Measurements from ENCODE around the gene C6orf62. TPM values are rescaled to one million over a fixed set of nuclear protein-coding genes. Genes with fewer than 3 reads are reported as not detected.

The C6orf62 gene
- total and polyA plus RNA-seq, 11 donors, result 20.8 to 92.8 (median 40.7) TPM

- Histone ChIP-seq H3K4me3 (no peak overlapping the region), H3K4me1 (no peaks in the 10 kb centered on the region), H3K9me3 (no peaks in the 10 kb centered on the region), H3K36me3 (no peaks in the 10 kb centered on the region), H3K27ac (no peak overlapping the region), H3K27me3 (no peaks in the 10 kb centered on the region)
- 50 to 57% (median 54%) methylated on average over 3 of the region's 3 CpGs for WGBS, 4 donors
- ATAC-seq, result no peak
- intact Hi-C loops (cut with DNase I), result loop anchor here in 4 of 10 donors (5.0 to 10.0 kb wide), 4 partner anchors 179 to 329 kb away; no protein-coding TSS in a partner anchor
- no peak for DNase-seq
- no peak for TF ChIP-seq POLR2A (IDR thresholded peaks at IDR 0.05)
- no peak for TF ChIP-seq CTCF (IDR thresholded peaks at IDR 0.05)
These were observed 44.6 kb upstream of the C6orf62 start for GRCh38 chr6:24763578-24763977.

DNA sequence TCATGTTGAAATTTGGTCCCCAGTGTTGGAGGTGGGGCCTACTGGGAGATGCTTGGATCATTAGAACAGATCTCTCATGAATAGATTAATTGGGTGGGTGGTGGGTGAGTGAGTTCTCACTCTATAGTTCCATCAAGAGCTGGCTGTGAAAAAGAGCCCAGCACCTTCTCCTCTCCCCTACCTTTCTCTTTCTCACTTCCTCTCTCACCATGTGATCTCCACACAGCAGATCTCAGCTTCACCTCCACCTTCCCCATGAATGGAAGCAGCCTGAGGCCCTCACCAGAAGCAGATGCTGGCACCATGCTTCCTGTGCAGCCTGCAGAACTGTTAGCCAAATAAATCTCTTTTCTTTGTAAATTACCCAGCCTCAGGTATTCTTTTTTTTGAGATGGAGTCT lies 42.9 kb upstream of the C6orf62 start:
- intact Hi-C loops (cut with DNase I), result loop anchor here in 4 of 10 donors (5.0 to 10.0 kb wide), 4 partner anchors 177 to 327 kb away; no protein-coding TSS in a partner anchor
- Histone ChIP-seq H3K27ac (no peak overlapping the region), H3K4me1 (peaks cover 0 to 8% (median 0%) of the 10 kb centered on the region in 12 donors), H3K4me3 (no peak overlapping the region), H3K9me3 (no peaks in the 10 kb centered on the region), H3K36me3 (no peaks in the 10 kb centered on the region), H3K27me3 (no peaks in the 10 kb centered on the region)
- no peak for DNase-seq
- no peak for TF ChIP-seq CTCF (IDR thresholded peaks at IDR 0.05)
- no peak for TF ChIP-seq POLR2A (IDR thresholded peaks at IDR 0.05)
- ATAC-seq, result no peak

- Histone ChIP-seq H3K9me3 (no peaks in the 10 kb centered on the region), H3K36me3 (no peaks in the 10 kb centered on the region), H3K4me3 (no peak overlapping the region), H3K4me1 (peaks cover 0 to 9% (median 0%) of the 10 kb centered on the region in 12 donors), H3K27me3 (no peaks in the 10 kb centered on the region), H3K27ac (no peak overlapping the region)
- 86 to 92% (median 89%) methylated on average over 9 to 17 of the region's 17 CpGs for WGBS, 4 donors
- DNase-seq (no peak), ATAC-seq (no peak)
- TF ChIP-seq POLR2A (IDR thresholded peaks at IDR 0.05) (no peak), CTCF (IDR thresholded peaks at IDR 0.05) (no peak)
- intact Hi-C loops (cut with DNase I), result loop anchor here in 4 of 10 donors (5.0 to 10.0 kb wide), 4 partner anchors 177 to 327 kb away; no protein-coding TSS in a partner anchor
These were observed 42.4 kb upstream of the C6orf62 start for GRCh38 chr6:24761193-24761835.

DNA sequence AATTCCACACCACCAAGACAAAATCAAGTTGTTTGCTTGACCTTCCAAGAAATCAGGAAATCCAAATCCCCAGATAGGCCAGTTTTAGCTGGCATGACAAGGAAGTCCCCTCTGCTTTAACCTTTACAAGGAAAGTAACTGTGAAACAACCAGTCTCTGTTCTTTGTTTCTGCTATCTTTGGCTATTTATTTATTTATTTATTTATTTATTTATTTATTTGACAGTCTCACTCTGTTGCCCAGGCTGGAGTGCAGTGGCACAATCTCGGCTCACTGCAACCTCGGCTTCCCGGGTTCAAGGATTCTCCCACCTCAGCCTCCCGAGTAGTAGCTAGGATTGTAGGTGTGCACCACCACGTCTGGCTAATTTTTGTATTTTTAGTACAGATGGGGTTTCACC lies 41.3 kb upstream of the C6orf62 start:
- no peak overlapping the region for H3K27ac ChIP-seq
- TF ChIP-seq CTCF (IDR thresholded peaks at IDR 0.05) (no peak), POLR2A (IDR thresholded peaks at IDR 0.05) (no peak)
- H3K36me3 ChIP-seq, result no peaks in the 10 kb centered on the region
- H3K4me3 ChIP-seq, result no peak overlapping the region
- intact Hi-C loops (cut with DNase I), result loop anchor here in 4 of 10 donors (5.0 to 10.0 kb wide), 4 partner anchors 175 to 325 kb away; no protein-coding TSS in a partner anchor
- no peak for DNase-seq
- no peak for ATAC-seq
- no peaks in the 10 kb centered on the region for H3K9me3 ChIP-seq
- 91 to 97% (median 94%) methylated on average over 5 of the region's 5 CpGs for WGBS, 4 donors
- peaks cover 0 to 9% (median 0%) of the 10 kb centered on the region in 12 donors for H3K4me1 ChIP-seq
- H3K27me3 ChIP-seq, result no peaks in the 10 kb centered on the region

Data from heart left ventricle (tissue), 16 donors.